OCI-LY7 (cell line): ENCODE results near the gene GPR63. TPM values are rescaled to one million over a fixed set of nuclear protein-coding genes. Genes with fewer than 3 reads are reported as not detected.

Source experiments
- BruUV-seq: library from RNA; stranded (reverse); fragments of 400-500 nt; replicated peaks from 2 replicates; lab custom pipeline; 2021; lab: Mats Ljungman, UMichigan
- CTCF ChIA-PET: fragments of 300-600 bp; sonication (Branson Sonifier 250); formaldehyde crosslinking; loops from one replicate; lab custom pipeline; 2022; ENCODE audit warnings: antibody characterized with exemption; ENCODE audit not compliant: unreplicated experiment; lab: Charles Lee
- POLR2A ChIA-PET: fragments of 300-600 bp; sonication (Branson Sonifier 250); formaldehyde crosslinking; loops from one replicate; lab custom pipeline; 2022; ENCODE audit warnings: antibody characterized with exemption; lab: Charles Lee
- DNase-seq: peaks from one replicate; pipeline ENCODE4 v3.0.0-alpha.2; 2015; ENCODE audit warnings: low spot score
- H2AFZ ChIP-seq: fragments of 200-600 bp; sonication (generic), shearing (Covaris generic); 2 replicates; pipeline ENCODE4 v1.6.1; 2014; ENCODE audit warnings: mild to moderate bottlenecking, antibody characterized with exemption, low read length, moderate library complexity
- H3K27ac ChIP-seq: fragments of 200-600 bp; sonication (generic); 2 replicates; pipeline ENCODE4 v1.5.1; 2014; ENCODE audit warnings: mixed run types, low read depth, mild to moderate bottlenecking, moderate library complexity, low read length, inconsistent platforms; ENCODE audit not compliant: poor library complexity, severe bottlenecking
- H3K36me3 ChIP-seq: fragments of 200-600 bp; sonication (generic); 2 replicates; pipeline ENCODE4 v1.6.1; 2014; ENCODE audit warnings: mild to moderate bottlenecking, antibody characterized with exemption, low read length, moderate library complexity, mixed read lengths; ENCODE audit not compliant: insufficient read depth
- H3K4me1 ChIP-seq: fragments of 200-600 bp; sonication (generic); 2 replicates; pipeline ENCODE4 v1.5.1; 2014; ENCODE audit warnings: mild to moderate bottlenecking, low read length; ENCODE audit not compliant: insufficient read depth, poor library complexity, severe bottlenecking
- H3K4me2 ChIP-seq: fragments of 200-600 bp; sonication (generic); 2 replicates; pipeline ENCODE4 v1.6.1; 2014; ENCODE audit warnings: mild to moderate bottlenecking, low read length
- H3K4me3 ChIP-seq: fragments of 200-600 bp; sonication (generic); 2 replicates; pipeline ENCODE4 v1.5.1; 2014; ENCODE audit warnings: mild to moderate bottlenecking, low read depth, low read length; ENCODE audit not compliant: poor library complexity, severe bottlenecking
- H3K79me2 ChIP-seq: fragments of 200-600 bp; sonication (generic); 2 replicates; pipeline ENCODE4 v1.6.1; 2016; ENCODE audit warnings: low read depth, mild to moderate bottlenecking, low read length, moderate library complexity, mixed read lengths; ENCODE audit not compliant: insufficient read depth
- H3K9me2 ChIP-seq: fragments of 200-600 bp; sonication (generic); 2 replicates; pipeline ENCODE4 v1.6.1; 2016; ENCODE audit warnings: mild to moderate bottlenecking, low read length, mixed read lengths; ENCODE audit not compliant: insufficient read depth
- H3K9me3 ChIP-seq: fragments of 200-600 bp; sonication (generic); 2 replicates; pipeline ENCODE4 v1.6.1; 2014; ENCODE audit warnings: mild to moderate bottlenecking, mixed run types, low read length, mixed read lengths
- H4K20me1 ChIP-seq: fragments of 200-600 bp; sonication (generic); 2 replicates; pipeline ENCODE4 v1.6.1; 2014; ENCODE audit warnings: mild to moderate bottlenecking, antibody characterized with exemption, low read length, moderate library complexity, mixed read lengths; ENCODE audit not compliant: insufficient read depth
- CTCF ChIP-seq: fragments of 200-600 bp; sonication (generic); conservative IDR thresholded peaks from 2 replicates; pipeline ENCODE4 v1.5.1; 2014; ENCODE audit warnings: mild to moderate bottlenecking, antibody characterized with exemption, low read length, moderate library complexity, mixed read lengths
- EZH2phosphoT487 ChIP-seq: fragments of 200-600 bp; sonication (generic); IDR thresholded peaks from 2 replicates; pipeline ENCODE4 v1.6.1; 2018; ENCODE audit warnings: low read depth, borderline replicate concordance, mild to moderate bottlenecking, mixed run types, antibody characterized with exemption, low read length, moderate library complexity, mixed read lengths
- intact Hi-C: fragments of 100-400 bp; cut with micrococcal nuclease; formaldehyde crosslinking; loops from one replicate; pipeline ENCODE4 v1.10.0; 2022; ENCODE audit not compliant: unreplicated experiment
- total RNA-seq, 2 experiments: library from RNA; depleted of rRNA in 1 of 2; stranded (reverse); fragments of >200 nt in 1 of 2; shearing (Covaris generic) in 1 of 2; gene quantifications; 2 replicates each; pipeline ENCODE4 v1.2.3, GENCODE V29; 2014 to 2022

GPR63 gene
- total RNA-seq, 2 experiments from 2014 or later, result 1.0 to 1.6 TPM

- BruUV-seq, result no TSS peak
- CTCF ChIA-PET, result no interaction called here
These were observed 52.6 kb downstream of the GPR63 start for GRCh38 chr6:96784650-96785049.

GRCh38 chr6:96783307-96783706 is 54.0 kb downstream of the GPR63 start:
- no peak overlapping the region for H3K4me3 ChIP-seq
- no peak overlapping the region for H3K4me2 ChIP-seq
- H3K36me3 ChIP-seq, result no peaks in the 10 kb centered on the region
- ChIA-PET POLR2A (interaction anchor here (0.8 to 1.2 kb wide), 3 partner anchors 8 to 15 kb away, joined by 3 to 4 read pairs (median 4); no protein-coding TSS in a partner anchor), CTCF (no interaction called here)
- no peak for DNase-seq
- H3K9me2 ChIP-seq, result no peaks in the 10 kb centered on the region
- no peaks in the 10 kb centered on the region for H3K9me3 ChIP-seq
- H3K27ac ChIP-seq, result no peak overlapping the region
- no peaks in the 10 kb centered on the region for H4K20me1 ChIP-seq
- intact Hi-C loops, result no loop called here
- TF ChIP-seq EZH2phosphoT487 (no peak), CTCF (no peak)
- no peaks in the 10 kb centered on the region for H3K4me1 ChIP-seq
- no TSS peak for BruUV-seq
- no peak overlapping the region for H2AFZ ChIP-seq
- H3K79me2 ChIP-seq, result no peaks in the 10 kb centered on the region

More at GRCh38 chr6:96784650-96785049, 52.6 kb downstream of the GPR63 start:
- TF ChIP-seq CTCF, result no peak
- no peak for TF ChIP-seq EZH2phosphoT487
- POLR2A ChIA-PET, result interaction anchor here (0.6 to 1.4 kb wide), 5 partner anchors 9 to 239 kb away, joined by 3 to 4 read pairs (median 3); no protein-coding TSS in a partner anchor
- H3K9me3 ChIP-seq, result no peaks in the 10 kb centered on the region
- intact Hi-C loops, result no loop called here
- H3K36me3 ChIP-seq, result no peaks in the 10 kb centered on the region
- H3K4me1 ChIP-seq, result no peaks in the 10 kb centered on the region
- no peaks in the 10 kb centered on the region for H4K20me1 ChIP-seq
- no peaks in the 10 kb centered on the region for H3K79me2 ChIP-seq
- no peak overlapping the region for H3K27ac ChIP-seq
- no peak overlapping the region for H2AFZ ChIP-seq
- H3K4me3 ChIP-seq, result no peak overlapping the region
- DNase-seq, result no peak
- H3K9me2 ChIP-seq, result no peaks in the 10 kb centered on the region
- no peak overlapping the region for H3K4me2 ChIP-seq

- no peaks in the 10 kb centered on the region for H3K4me1 ChIP-seq
- H3K79me2 ChIP-seq, result no peaks in the 10 kb centered on the region
- H3K9me2 ChIP-seq, result no peaks in the 10 kb centered on the region
- intact Hi-C loops, result no loop called here
- BruUV-seq, result no TSS peak
- H4K20me1 ChIP-seq, result no peaks in the 10 kb centered on the region
- H2AFZ ChIP-seq, result no peak overlapping the region
- ChIA-PET CTCF (no interaction called here), POLR2A (interaction anchor here (1.0 to 1.5 kb wide), 2 partner anchors 13 to 15 kb away, joined by 3 to 4 read pairs; no protein-coding TSS in a partner anchor)
- H3K27ac ChIP-seq, result no peak overlapping the region
- H3K9me3 ChIP-seq, result no peaks in the 10 kb centered on the region
- no peaks in the 10 kb centered on the region for H3K36me3 ChIP-seq
- DNase-seq, result no peak
- H3K4me2 ChIP-seq, result no peak overlapping the region
- no peak for TF ChIP-seq CTCF
- TF ChIP-seq EZH2phosphoT487, result no peak
- H3K4me3 ChIP-seq, result no peak overlapping the region
These were observed 55.7 kb downstream of the GPR63 start for GRCh38 chr6:96781557-96781956.
